Heart left ventricle (tissue), 16 donors: ENCODE results near the gene ATG14. TPM values are rescaled to one million over a fixed set of nuclear protein-coding genes. Genes with fewer than 3 reads are reported as not detected.
A peak's percentile ranks its signal among the peaks of the same experiment; 100 is the strongest.
"Not testable (repeated sequence)": the region's sequence is repeated elsewhere in the genome, so short reads cannot be mapped to it uniquely, and the experiment has no call there.

Source experiments
- ATAC-seq, 4 donors: fragments of 200-7000 bp; cut with Tn5 transposase; one replicate each; pipeline ENCODE4 v1.9.1; 2020 to 2022; ENCODE audit warnings: moderate library complexity in 4 of 4, mild to moderate bottlenecking in 3 of 4, moderate number of reproducible peaks in 1 of 4
- DNase-seq, 5 donors: peaks; one replicate each; pipeline ENCODE4 v3.0.0-alpha.2; 2020
- H3K27ac ChIP-seq, 12 donors: fragments of 200-600 bp; sonication (generic) in 4 of 12; one replicate each; pipeline versions ENCODE4 v1.5.0 to v1.8.0; 2016 to 2022; ENCODE audit warnings: mild to moderate bottlenecking in 2 of 12
- H3K27me3 ChIP-seq, 9 donors: fragments of 200-600 bp; sonication (generic) in 2 of 9; one replicate each; pipeline versions ENCODE4 v1.5.1 to v1.8.0; 2016 to 2022; ENCODE audit warnings: mild to moderate bottlenecking in 3 of 9
- H3K36me3 ChIP-seq, 9 donors: fragments of 200-600 bp; sonication (generic) in 2 of 9; one replicate each; pipeline versions ENCODE4 v1.5.0 to v1.8.0; 2018 to 2022; ENCODE audit warnings: mild to moderate bottlenecking in 2 of 9
- H3K4me1 ChIP-seq, 12 donors: fragments of 200-600 bp; sonication (generic) in 4 of 12; one replicate each; pipeline versions ENCODE4 v1.5.0 to v1.8.0; 2016 to 2022; ENCODE audit warnings: mild to moderate bottlenecking in 3 of 12
- H3K4me3 ChIP-seq, 12 donors: fragments of 200-600 bp; sonication (generic) in 4 of 12; one replicate each; pipeline versions ENCODE4 v1.5.0 to v1.8.0; 2017 to 2022; ENCODE audit warnings: mild to moderate bottlenecking in 9 of 12, moderate library complexity in 4 of 12
- H3K9me3 ChIP-seq, 12 donors: fragments of 200-600 bp; sonication (generic) in 4 of 12; one replicate each; pipeline versions ENCODE4 v1.5.0 to v1.8.0; 2016 to 2022; ENCODE audit warnings: mild to moderate bottlenecking in 1 of 12
- CTCF ChIP-seq, 12 donors: fragments of 200-600 bp; sonication (generic) in 4 of 12; IDR thresholded peaks; one replicate each; pipeline versions ENCODE4 v1.5.0 to v1.8.0; 2018 to 2022; ENCODE audit warnings: antibody characterized with exemption in 12 of 12, mild to moderate bottlenecking in 5 of 12
- POLR2A ChIP-seq, 2 donors: fragments of 450-650 bp; IDR thresholded peaks; one replicate each; pipeline ENCODE4 v1.6.1; 2017; ENCODE audit warnings: antibody characterized with exemption in 2 of 2, mild to moderate bottlenecking in 2 of 2, moderate library complexity in 2 of 2
- WGBS, 4 donors: extraction: QIAGEN DNeasy Blood & Tissue Kit in 2 of 4; methylation state at CpG; one replicate each; pipeline versions ENCODE4 v1.1.5 to v1.1.7; 2013 to 2018; 5-methylcytosine and 5-hydroxymethylcytosine counted together
- intact Hi-C, 10 donors: fragments of 100-400 bp; cut with DNase I; formaldehyde crosslinking; loops; one replicate each; pipeline versions ENCODE4 v1.11.1 to v1.14.2; 2022
- polyA plus RNA-seq, 2 donors: library from polyadenylated mRNA; stranded (reverse); fragments of 200-250 nt; gene quantifications; one replicate each; pipeline ENCODE4 v1.2.3, GENCODE V29; 2013
- total RNA-seq, 9 donors: library from RNA; depleted of rRNA in 2 of 9; stranded (reverse); fragments of >200 nt in 2 of 9; fragmentation: NEBNext Ultra II Directional in 3 of 9; extraction: Animal tissue kit (Norgen Biotek cat#: 25700) in 3 of 9; gene quantifications; one replicate each; pipeline versions ENCODE4 v1.1.0 to v1.2.4, GENCODE V29; 2016 to 2023
- donor health status: ischemic (EF 13 %, LVEDD 7.1; RV severe dilation, severe dysfunction).
- donor health status: healthy with polysubstance abuse.
- donor health status: DM: no; HTN: yes; CAD: no.
- donor health status: DM: no; HTN: no; CAD: no.
- donor health status: ischemic (EF 25% LVEDD 6.9; RV normal size, moderate dysfunction).
- donor health status: ischemic (EF 25% LVEDD 5.7; RV mildly dilated, moderate dysfunction).
- donor health status: healthy.
- donor health status: DM: yes; HTN: yes; CAD: no.
- donor health status: ischemic (EF 35%, LVEDD 5.7; RV mildly dilated, moderate dysfunction).
- donor health status: nonischemic (EF 11% LVEDD 7.7; RV severe dilation, severe dysfunction).
- donor health status: DM: yes; HTN: yes; CAD: no.
- donor health status: PGD.
- donor health status: ischemic (EF 29% LVEDD 5.4; RV normal size, mild dysfunction).
- donor health status: nonischemic (EF 23%, LVEDD 6.1; RV moderate dilation, normal function).

Gene ATG14
- total and polyA plus RNA-seq, 11 donors: 5.9 to 16.2 (median 12.5) TPM

GRCh38 chr14:55427439-55427838 lies 15.8 kb upstream of the ATG14 start:
- intact Hi-C loops: loop anchor here in 5 of 10 donors (5.0 to 10.0 kb wide), 3 partner anchors 183 to 215 kb away; no protein-coding TSS in a partner anchor
- no peak for ATAC-seq

GRCh38 chr14:55426891-55427290 lies 15.3 kb upstream of the ATG14 start:
- WGBS, 4 donors: 64 to 78% (median 77%) methylated on average over 4 of the region's 4 CpGs
- no peak for ATAC-seq
- intact Hi-C loops: loop anchor here in 5 of 10 donors (5.0 to 10.0 kb wide), 3 partner anchors 182 to 215 kb away; no protein-coding TSS in a partner anchor

More at GRCh38 chr14:55427439-55427838, 15.8 kb upstream of the ATG14 start:
- H3K27ac ChIP-seq: no peak overlapping the region
- no peak for DNase-seq
- H3K27me3 ChIP-seq: no peaks in the 10 kb centered on the region
- H3K9me3 ChIP-seq: no peaks in the 10 kb centered on the region
- TF ChIP-seq CTCF (IDR thresholded peaks at IDR 0.05) (no peak), POLR2A (IDR thresholded peaks at IDR 0.05) (no peak)
- H3K4me1 ChIP-seq: peaks cover 0 to 16% (median 0%) of the 10 kb centered on the region in 12 donors
- WGBS, 4 donors: 67 to 74% (median 69%) methylated on average over 7 of the region's 7 CpGs
- H3K4me3 ChIP-seq: no peak overlapping the region
- H3K36me3 ChIP-seq: no peaks in the 10 kb centered on the region

GRCh38 chr14:55425091-55425490 lies 13.5 kb upstream of the ATG14 start:
- ATAC-seq: no peak
- intact Hi-C loops: loop anchor here in 5 of 10 donors (5.0 to 10.0 kb wide), 3 partner anchors 180 to 213 kb away; no protein-coding TSS in a partner anchor
- Histone ChIP-seq H3K27ac (no peak overlapping the region), H3K9me3 (no peaks in the 10 kb centered on the region), H3K36me3 (no peaks in the 10 kb centered on the region), H3K4me1 (peaks cover 0 to 16% (median 0%) of the 10 kb centered on the region in 12 donors), H3K4me3 (no peak overlapping the region), H3K27me3 (no peaks in the 10 kb centered on the region)
- TF ChIP-seq CTCF (IDR thresholded peaks at IDR 0.05) (no peak), POLR2A (IDR thresholded peaks at IDR 0.05) (no peak)
- 86 to 96% (median 88%) methylated on average over 1 of the region's 1 CpG for WGBS, 4 donors
- no peak for DNase-seq

More at GRCh38 chr14:55426891-55427290, 15.3 kb upstream of the ATG14 start:
- Histone ChIP-seq H3K9me3 (no peaks in the 10 kb centered on the region), H3K36me3 (no peaks in the 10 kb centered on the region), H3K4me3 (no peak overlapping the region), H3K27me3 (no peaks in the 10 kb centered on the region), H3K27ac (no peak overlapping the region), H3K4me1 (peaks cover 0 to 16% (median 0%) of the 10 kb centered on the region in 12 donors)
- no peak for DNase-seq
- TF ChIP-seq POLR2A (IDR thresholded peaks at IDR 0.05) (no peak), CTCF (IDR thresholded peaks at IDR 0.05) (no peak)

GRCh38 chr14:55423969-55424368 lies 12.3 kb upstream of the ATG14 start:
- H3K27ac ChIP-seq: peak overlapping the region in 1 of 12 donors; percentile 1
- no peaks in the 10 kb centered on the region for H3K9me3 ChIP-seq
- H3K4me1 ChIP-seq: peaks cover 0 to 16% (median 0%) of the 10 kb centered on the region in 12 donors
- intact Hi-C loops: loop anchor here in 3 of 10 donors (10.0 kb wide), 2 partner anchors 179 to 209 kb away; no protein-coding TSS in a partner anchor
- no peaks in the 10 kb centered on the region for H3K36me3 ChIP-seq
- DNase-seq (no peak), ATAC-seq (no peak)
- WGBS, 4 donors: 8 to 11% (median 10%) methylated on average over 2 of the region's 2 CpGs
- H3K27me3 ChIP-seq: no peaks in the 10 kb centered on the region
- no peak overlapping the region for H3K4me3 ChIP-seq
- TF ChIP-seq CTCF (IDR thresholded peaks at IDR 0.05) (no peak), POLR2A (IDR thresholded peaks at IDR 0.05) (no peak)

GRCh38 chr14:55422338-55422737 lies 10.7 kb upstream of the ATG14 start:
- intact Hi-C loops: loop anchor here in 3 of 10 donors (10.0 kb wide), 2 partner anchors 178 to 208 kb away; no protein-coding TSS in a partner anchor
- not testable (repeated sequence) for H3K27ac ChIP-seq, H3K9me3 ChIP-seq, H3K36me3 ChIP-seq, DNase-seq, ATAC-seq, H3K27me3 ChIP-seq, H3K4me3 ChIP-seq
- H3K4me1 ChIP-seq: peaks cover 0 to 29% (median 6%) of the 10 kb centered on the region in 12 donors
- 92 to 95% (median 93%) methylated on average over 11 of the region's 11 CpGs for WGBS, 4 donors
